ENCODE data around the gene PPL.
A peak's percentile ranks its signal among the peaks of the same experiment; 100 is the strongest.

Gene PPL

DNA sequence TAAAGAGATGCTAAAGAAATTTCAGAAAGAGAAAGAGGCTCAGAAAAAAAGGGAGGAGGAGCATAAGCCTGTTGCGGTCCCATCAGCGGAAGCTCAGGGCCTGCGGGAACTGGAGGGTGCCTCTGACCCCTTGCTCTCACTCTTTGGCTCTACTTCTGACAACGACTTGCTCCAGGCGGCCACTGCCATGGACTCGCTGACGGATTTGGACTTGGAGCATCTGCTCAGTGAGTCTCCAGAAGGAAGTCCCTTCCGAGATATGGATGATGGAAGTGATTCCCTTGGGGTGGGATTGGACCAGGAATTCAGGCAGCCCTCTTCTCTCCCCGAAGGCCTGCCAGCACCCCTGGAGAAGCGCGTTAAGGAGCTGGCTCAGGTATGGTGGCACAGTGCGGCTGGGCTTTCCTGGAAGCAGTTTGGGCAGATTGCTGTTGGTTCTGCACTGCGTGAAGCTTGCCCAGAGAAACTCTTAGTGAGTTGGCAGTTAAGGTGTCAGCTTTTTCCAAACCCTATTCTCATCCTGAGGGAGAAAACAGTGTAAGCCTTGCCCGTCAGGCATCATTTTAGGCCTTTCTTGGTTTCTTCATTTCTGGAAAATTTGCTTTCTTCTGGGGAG is 76.1 kb downstream of the PPL start:
- no peak for FAIRE-seq

DNA sequence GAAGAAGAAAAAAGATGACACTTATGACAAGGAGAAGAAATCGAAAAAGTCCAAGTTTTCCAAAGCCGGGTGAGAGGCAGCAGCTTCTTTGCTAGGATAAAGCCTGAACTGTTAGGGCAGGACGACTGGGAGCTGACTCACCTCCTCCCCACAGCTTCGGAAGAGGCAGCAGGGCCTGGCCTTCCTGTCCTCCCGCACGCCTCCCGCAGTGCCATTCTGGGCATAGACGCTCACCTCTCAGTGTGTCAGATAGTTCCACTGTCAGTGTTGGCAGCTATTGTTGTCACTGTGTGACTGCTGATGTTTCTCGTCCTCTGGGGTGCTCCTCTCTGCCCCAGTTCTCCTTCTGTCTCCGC is 77.1 kb downstream of the PPL start:
- no peak for FAIRE-seq

DNA sequence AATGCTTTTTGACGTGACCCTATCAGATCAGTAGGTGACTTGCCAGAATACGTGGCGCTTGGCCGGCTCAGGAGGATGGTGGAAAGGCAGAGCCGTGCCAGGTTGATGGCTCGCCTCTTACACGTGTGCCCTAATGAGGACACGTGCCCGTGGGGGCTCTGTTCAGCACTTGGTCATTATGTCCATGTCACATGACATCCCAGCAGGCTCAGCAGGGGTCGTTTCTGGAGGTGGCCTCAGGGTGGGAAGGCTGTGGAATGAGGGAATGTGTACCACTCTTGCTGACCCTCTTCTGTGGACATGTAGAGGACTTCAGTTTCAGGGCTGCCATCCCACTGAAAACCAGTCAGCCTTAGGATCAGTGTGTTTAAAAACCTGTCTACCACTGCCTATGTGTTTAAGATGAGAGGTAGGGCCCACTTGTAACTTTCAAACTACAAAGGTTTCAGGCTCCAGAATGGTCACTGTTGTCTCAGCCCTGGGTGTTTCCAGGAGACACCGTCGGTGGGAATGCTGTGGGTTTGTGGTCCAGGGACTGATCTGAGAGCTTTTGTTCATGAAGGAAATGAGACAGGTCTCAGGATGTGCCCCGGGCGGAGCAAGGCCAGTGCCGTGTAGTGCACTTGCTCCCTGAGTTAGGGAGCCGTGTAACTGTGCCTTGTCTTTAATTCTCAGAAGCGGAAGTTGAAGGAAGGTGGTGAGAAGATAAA is 77.6 kb downstream of the PPL start:
- no peak for FAIRE-seq

DNA sequence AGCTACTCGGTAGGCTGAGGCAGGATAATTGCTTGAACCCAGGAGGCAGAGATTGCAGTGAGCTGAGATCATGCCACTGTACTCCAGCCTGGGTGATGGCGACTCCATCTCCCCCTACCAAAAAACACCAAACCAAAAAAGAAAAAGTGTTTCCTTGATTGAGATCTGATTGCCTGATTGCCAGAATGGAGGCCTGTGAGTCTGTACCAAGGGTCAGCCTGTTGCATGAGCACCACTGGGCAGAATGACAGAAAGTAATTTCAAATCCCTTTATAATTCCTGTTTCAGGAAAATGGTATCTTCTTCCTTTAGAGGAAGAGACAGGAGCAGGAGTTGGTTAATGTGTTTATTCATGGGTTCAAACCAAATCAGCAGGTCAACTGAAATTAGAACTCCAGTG is 81.1 kb downstream of the PPL start:
- no peak for FAIRE-seq

DNA sequence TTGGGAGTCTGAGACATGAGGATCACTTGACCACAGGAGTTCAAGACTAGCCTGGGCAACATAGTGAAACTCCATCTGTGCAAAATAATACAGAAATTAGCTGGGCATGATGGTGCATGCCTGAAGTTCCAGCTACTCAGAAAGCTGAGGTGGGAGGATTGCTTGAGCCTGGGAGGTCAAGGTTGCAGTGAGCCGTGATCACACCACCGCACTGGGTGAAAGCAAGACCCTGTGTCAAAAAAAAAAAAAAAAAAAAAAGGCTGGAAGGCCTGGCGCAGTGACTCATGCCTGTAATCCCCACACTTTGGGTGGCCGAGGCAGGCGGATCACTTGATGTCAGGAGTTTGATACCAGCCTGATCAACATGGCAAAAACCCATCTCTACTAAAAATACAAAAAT is 81.6 kb downstream of the PPL start:
- FAIRE-seq: no peak

DNA sequence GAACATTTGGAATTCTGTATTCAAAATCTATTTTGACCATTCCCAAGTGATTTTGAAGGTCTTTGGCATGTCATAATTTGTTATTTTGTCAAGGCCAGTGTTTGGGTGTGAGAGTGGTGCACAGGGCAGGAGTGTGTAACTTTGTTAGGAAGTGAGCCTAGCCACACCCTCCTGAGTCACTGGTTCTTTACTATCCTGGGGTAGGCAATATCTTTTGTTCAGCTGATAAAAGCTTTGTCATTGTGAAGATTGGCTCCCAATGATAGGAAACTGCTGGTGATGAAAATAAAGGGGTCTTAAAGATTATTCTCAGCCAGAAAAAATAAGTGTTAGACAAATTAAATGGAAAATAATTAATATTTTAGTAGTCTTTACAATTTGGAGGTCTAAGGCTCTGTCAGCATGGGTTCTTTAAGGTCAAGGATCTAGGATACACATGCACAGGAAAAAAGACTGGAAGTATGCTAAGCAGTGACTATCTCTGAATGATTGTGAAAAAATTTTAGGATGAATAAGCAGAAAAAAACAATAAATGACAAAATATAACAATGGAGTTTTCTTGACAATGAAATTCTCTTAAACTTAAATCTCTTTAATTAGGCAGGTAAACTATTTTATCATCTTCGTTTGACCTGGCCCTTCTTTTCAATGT is 84.6 kb downstream of the PPL start:
- no peak for FAIRE-seq

DNA sequence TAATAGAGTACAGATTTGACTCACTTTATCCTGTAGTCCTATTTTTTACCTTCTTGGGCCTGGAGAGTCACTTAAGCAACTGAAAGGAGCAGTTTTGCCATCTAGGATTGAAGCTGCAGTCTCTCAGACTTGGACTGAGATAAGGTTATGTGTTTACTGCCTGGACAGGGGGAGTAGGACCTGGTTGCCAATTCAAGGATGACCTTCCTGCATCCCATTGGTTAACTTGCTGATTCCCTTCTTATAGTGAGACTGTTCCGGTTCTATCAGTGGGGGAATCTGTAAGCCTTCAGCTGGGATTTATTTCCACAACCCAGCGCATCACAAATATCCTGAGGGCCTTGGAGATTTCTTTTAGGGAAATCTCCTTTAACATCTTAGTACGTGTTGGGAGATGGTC is 86.7 kb downstream of the PPL start:
- FAIRE-seq: no peak

DNA sequence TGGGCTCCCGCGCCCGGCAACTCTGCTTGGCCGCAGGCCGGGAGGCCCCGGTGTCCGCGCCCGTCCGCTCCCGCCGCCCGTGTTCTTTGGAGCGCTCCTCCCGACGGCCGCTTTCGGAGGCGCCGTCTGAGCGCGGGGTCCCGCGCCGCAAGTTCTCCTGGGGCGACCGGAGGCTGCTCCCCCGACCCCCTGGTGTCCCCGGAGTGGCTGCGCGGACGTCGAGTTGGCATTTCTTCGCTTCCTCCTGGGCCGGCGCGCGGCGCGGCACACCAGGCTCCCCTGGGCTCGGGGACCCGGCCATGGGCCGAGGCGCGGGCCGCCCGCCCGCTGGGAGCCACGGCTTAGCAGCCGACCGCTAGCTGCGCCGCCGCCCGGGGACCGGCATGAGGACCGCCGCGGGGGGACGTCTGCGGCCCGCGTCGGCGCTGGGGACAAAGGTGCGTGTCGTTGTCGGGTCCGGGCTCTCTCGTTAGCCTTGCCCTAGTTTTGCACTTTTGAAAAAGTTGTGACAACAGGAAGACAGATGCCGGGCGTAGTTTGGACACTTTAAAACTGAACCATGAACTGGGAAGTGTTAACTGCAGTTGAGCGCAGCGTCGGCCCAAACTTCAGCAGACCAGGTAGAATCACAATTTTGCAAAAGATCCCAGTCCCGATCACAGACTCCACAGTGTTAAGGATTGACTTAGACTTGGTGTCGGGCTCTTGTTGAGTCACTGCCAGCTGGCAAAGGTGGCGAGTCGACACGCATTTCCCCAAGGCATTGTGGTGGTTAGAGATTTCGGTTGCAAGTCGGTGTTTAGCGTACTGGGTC is 89.0 kb downstream of the PPL start:
- FAIRE-seq: no peak

DNA sequence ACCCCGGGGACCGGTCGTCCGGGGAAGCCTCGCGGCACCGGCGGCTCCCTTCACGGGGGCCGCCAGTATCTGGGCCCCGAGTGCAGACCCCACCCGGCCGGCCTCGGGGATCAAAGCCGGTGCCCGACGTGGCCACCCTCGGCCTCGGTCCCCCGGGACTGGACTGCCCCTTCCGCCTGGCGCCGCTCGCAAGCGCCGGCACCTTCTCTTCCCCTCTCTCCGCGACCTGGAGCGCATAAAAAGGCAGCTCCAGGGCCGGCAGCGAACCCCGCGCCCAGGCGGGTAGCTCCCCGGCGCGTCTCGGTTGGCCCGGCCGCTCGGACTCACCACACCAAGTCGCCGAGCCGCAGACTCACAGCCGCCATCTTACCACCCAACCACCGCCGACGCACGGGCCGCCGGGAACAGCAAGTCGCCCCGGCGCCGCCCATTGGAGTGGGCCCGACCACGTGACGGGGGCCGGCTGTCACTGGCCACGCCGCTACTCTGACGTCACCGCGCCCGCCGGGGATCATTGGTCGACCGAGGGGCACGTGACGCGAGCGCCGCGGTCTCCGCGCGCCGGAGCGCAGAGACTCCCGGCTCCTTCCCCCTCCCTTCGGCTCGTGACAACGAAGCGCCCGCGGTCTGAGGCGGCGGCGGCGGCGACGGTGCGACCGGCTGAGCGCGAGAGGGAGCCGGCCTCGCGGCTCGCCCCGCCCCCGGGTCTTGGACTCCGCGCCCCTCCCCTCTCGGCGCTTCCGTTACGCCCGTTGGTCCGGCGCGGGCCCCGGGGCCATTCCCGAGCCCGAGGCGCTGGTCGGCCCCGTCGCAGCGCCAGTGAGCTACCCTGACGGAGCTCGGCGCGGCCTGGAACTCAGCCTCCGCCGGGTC is 89.8 kb downstream of the PPL start, which contains the start of the genes GLYR1 and UBN1:
Gene GLYR1, minus strand, starts transcription at position 388 of the 873 bp plus-strand sequence. Its CDS starts 23 bp downstream, at position 365.
Gene UBN1, plus strand, starts transcription at position 581 of the 873 bp plus-strand sequence. CDS start 5,437 bp downstream, outside the sequence.
- peak; percentile 76 for FAIRE-seq

DNA sequence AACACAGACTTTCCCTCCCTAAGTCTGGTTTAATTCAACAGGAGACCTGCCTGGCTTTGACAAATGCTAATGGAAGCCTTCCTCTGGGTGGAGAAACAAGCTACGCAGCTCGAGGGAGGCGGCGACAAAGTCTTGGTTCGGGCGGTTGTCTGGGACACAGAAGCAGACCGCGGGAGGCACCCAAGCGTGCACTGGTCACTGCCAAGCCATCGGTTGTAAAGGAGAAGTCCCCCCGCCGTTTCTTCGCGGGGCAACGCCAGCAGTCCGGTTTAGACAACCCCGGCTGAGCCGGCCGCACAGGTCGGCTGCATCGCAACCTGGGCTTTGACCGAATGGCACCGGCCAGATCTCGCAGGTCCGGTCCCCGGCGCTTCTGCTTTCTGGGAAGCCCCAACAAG is 90.4 kb downstream of the PPL start:
- peak; percentile 34 for FAIRE-seq

DNA sequence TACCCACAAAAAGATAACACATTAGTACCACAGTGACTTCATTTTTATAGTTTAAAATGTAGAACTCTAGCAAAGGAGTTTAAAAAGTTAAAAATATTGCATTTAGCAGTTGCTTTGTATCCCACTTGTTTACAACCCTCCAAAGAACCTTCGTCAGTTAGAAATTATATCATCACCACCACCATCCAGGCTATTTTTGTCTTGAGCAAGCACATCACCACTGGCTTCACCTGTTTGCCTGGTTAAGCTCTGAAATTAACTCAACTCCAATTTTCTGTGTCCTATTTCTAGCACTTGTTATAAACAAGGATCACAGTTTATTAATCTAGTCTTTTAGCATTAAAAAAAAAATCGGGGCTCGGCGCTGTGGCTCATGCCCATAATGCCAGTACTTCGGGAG is 96.0 kb downstream of the PPL start:
- FAIRE-seq: no peak

DNA sequence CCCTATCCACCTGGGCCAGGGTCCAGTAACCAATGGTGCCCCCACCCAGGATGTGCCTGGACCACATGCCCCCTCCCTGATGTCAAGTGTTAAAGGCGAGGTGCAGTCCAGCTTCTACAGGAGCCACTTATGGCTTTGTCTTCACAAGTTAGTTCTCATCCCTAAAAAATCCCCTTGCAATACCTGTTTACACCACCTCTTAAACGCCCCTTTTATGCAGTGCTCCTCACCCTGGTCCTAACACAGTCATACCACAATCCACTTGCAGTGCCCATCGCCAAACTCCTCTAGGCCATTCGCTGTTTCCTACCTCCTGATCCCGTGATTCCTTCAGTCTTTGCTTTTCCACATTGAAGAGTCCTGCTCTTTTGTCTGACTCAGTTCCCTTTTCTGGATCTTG is 97.0 kb downstream of the PPL start:
- FAIRE-seq: no peak

DNA sequence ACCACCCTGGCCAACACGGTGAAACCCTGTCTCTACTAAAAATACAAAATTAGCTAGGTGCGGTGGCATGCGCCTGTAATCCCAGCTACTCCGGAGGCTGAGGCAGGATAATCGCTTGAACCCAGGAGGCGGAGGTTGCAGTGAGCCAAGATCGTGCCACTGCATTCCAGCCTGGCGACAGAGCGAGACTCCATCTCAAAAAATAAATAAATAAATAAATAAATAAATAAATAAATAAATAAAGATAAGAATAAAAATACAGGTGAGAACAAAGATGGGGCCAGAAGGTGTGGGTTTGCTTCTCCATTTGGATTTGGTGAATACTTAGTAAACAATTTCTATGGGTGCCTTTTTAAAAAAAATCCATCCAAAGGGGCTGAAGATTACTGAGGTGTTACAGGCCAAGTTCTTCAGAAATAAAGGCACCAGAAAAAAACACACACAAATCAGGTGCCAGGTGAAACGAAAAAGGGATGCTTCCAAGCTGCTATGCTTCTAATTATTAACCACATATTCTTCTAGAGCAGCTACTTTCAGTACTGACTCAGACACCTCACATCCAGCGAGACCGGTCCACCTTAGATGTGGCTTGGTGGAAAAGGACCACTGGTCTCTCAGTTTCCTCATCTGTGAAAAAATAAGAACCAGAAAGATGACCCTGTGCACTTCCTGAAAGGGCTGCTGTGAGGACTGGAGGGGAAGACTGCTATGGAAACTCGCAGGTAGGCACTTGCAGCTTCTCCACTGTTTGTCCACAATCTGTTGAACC is 99.0 kb downstream of the PPL start:
- FAIRE-seq: no peak

DNA sequence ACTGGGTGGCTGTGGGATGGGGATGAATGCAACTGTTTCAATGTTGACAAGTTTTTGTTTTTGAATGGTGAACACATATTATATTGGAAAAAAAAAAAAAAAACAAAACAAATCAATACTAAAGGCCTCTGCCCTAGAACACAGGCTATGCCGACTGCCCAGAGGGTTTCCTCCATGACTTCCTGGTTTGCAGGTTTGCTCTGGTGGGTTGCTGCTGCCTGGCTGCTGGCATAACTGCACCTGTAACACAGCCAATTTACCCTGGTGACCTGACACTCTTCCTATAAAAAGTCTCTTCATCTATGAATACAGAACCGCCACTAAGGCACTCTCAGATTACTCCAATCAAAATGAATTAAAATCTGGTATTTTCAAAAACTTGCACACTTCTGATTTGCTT is 100.2 kb downstream of the PPL start:
- FAIRE-seq: no peak

DNA sequence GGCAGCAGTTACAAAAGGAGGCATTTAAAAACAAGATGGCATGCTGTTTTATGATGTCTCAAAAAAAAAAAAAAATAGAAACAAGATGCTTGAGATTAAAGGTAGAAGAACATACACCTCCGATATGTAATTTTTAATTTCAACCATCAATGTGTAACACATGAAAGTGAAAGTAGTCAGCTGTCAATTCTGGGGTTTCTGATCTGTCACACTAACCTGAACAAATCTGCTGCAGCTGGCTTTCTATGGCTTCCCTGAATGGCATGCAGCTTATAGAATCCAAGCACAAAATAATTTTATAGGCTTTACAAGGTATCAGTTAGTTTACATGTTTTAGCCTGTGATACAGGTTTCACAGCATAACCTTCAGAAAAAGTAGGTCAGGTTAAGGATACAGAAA is 103.4 kb downstream of the PPL start:
- no peak for FAIRE-seq

DNA sequence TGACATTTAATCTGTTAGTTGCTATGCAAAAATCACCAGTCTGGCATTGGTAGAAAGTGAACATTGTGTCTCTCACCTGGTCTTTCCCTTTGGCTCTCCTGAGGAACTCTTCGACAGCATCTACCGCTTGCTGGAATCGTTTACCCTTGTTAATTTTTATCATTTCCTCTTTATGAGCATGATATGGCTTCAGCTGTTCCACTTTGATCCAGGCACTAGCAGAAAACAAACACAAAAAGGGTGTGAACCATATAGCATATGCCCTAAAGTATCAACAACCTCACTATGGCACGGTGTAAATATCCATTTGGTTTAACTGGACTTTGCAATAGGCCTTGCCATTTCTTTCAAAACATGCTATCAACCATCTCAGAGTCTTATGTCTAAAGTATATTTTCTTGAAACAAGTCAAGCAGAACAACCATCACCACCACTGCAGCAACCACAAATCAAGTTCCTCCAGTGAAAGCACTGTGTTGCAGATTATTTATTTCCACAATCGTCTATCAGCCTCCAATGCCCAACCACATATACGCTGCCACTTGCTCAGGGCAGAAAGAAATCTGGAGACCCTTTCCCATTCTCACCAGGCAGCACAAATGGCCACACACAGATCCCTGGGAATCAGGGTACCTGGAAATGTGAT is 104.1 kb downstream of the PPL start:
- no peak for FAIRE-seq

All from G401.6 (cell line).